Measurements from ENCODE around the gene BSPRY. TPM values are rescaled to one million over a fixed set of nuclear protein-coding genes. Genes with fewer than 3 reads are reported as not detected.

The BSPRY gene
- polyA plus RNA-seq (ENCODE audit: insufficient read depth in 1 of 5, insufficient read length in 5 of 5, low replicate concordance in 1 of 5), result 1 to 10 TPM; 6.7 to 9.1 (median 8.4) TPM
- long read RNA-seq, donor 1, partial matches to known transcripts, result 0 of 2 reads
- long read RNA-seq, donor 1, other reads (novel, unspliced or antisense), result 0 of 2 reads
- long read RNA-seq, donor 2, partial matches to known transcripts, result 0 of 2 reads
- long read RNA-seq, donor 2, other reads (novel, unspliced or antisense), result 0 of 2 reads
- long read RNA-seq, donor 3, result 0 reads
- long read RNA-seq, donor 4, partial matches to known transcripts, result 0 of 2 reads
- long read RNA-seq, donor 4, other reads (novel, unspliced or antisense), result 0 of 2 reads
- long read RNA-seq, donor 5, transcript BSPRY-201 (6 exons, 2,339 nt), result major isoform, 5 of 16 reads
- long read RNA-seq, donor 5, partial matches to known transcripts, result 5 of 16 reads
- long read RNA-seq, donor 5, other reads (novel, unspliced or antisense), result 6 of 16 reads
- long read RNA-seq, donor 6, transcript BSPRY-201 (6 exons, 2,339 nt), result major isoform, 5 of 5 reads
- long read RNA-seq, donor 6, partial matches to known transcripts, result 0 of 5 reads
- long read RNA-seq, donor 6, other reads (novel, unspliced or antisense), result 0 of 5 reads
- long read RNA-seq, donor 7, transcript BSPRY-201 (6 exons, 2,339 nt), result major isoform, 5 of 14 reads
- long read RNA-seq, donor 7, partial matches to known transcripts, result 9 of 14 reads
- long read RNA-seq, donor 7, other reads (novel, unspliced or antisense), result 0 of 14 reads
- long read RNA-seq, donor 8, partial matches to known transcripts, result 0 of 1 reads
- long read RNA-seq, donor 8, other reads (novel, unspliced or antisense), result 0 of 1 reads

- DNase-seq, result no peak
Observed at GRCh38 chr9:113349445-113350094, at the start of gene BSPRY. Gene BSPRY, plus strand, starts transcription at chr9:113349541. Its CDS starts 39 bp downstream, at chr9:113349580.

- peak; percentile 16 to 29 for DNase-seq
Observed at GRCh38 chr9:113299800-113300292, 49.5 kb upstream of the BSPRY start.

GRCh38 chr9:113301548-113301947 is 47.8 kb upstream of the BSPRY start:
- no peak for DNase-seq

- no peak for DNase-seq
Observed at GRCh38 chr9:113302792-113303418, 46.4 kb upstream of the BSPRY start, which contains the start of gene RNF183. Gene RNF183, minus strand, starts transcription at chr9:113303376. Its CDS starts 5,192 bp downstream, at chr9:113298184.

GRCh38 chr9:113306566-113306965 is 42.8 kb upstream of the BSPRY start:
- DNase-seq, result no peak

GRCh38 chr9:113307396-113307975 is 41.9 kb upstream of the BSPRY start:
- DNase-seq, result no peak

GRCh38 chr9:113309204-113309813 is 40.0 kb upstream of the BSPRY start:
- DNase-seq, result peak in 1 of 2 donors; percentile 27

- no peak for DNase-seq
Observed at GRCh38 chr9:113310538-113310937, 38.8 kb upstream of the BSPRY start.

- DNase-seq, result no peak
Observed at GRCh38 chr9:113311961-113312360, 37.4 kb upstream of the BSPRY start.

- no peak for DNase-seq
Observed at GRCh38 chr9:113313261-113313660, 36.1 kb upstream of the BSPRY start.

- no peak for DNase-seq
Observed at GRCh38 chr9:113315231-113315630, 34.1 kb upstream of the BSPRY start.

GRCh38 chr9:113316030-113316429 is 33.3 kb upstream of the BSPRY start:
- no peak for DNase-seq

GRCh38 chr9:113317777-113318176 is 31.6 kb upstream of the BSPRY start:
- DNase-seq, result no peak

- no peak for DNase-seq
Observed at GRCh38 chr9:113319054-113319453, 30.3 kb upstream of the BSPRY start.

- DNase-seq, result no peak
Observed at GRCh38 chr9:113320051-113320450, 29.3 kb upstream of the BSPRY start.

- no peak for DNase-seq
Observed at GRCh38 chr9:113322671-113323070, 26.7 kb upstream of the BSPRY start.

- no peak for DNase-seq
Observed at GRCh38 chr9:113326230-113326629, 23.1 kb upstream of the BSPRY start.

GRCh38 chr9:113328045-113328782 is 21.1 kb upstream of the BSPRY start:
- no peak for DNase-seq

GRCh38 chr9:113331780-113332179 is 17.6 kb upstream of the BSPRY start:
- no peak for DNase-seq

- DNase-seq, result no peak
Observed at GRCh38 chr9:113337714-113338113, 11.6 kb upstream of the BSPRY start.

All from right lung (tissue), 10 donors.